Stimulated activated CD8-positive, alpha-beta memory T cell treated with anti-CD3 and anti-CD28 coated beads, Interleukin-2, amount 100 ng/mL, for 48 hours (primary cell): Measurements from ENCODE around the gene BCOR.

Experiments
- DNase-seq, 2 donors: peaks; one replicate each; pipeline ENCODE4 v3.0.0-alpha.2; 2020; ENCODE audit warnings: low read depth in 2 of 2

The BCOR gene

DNA sequence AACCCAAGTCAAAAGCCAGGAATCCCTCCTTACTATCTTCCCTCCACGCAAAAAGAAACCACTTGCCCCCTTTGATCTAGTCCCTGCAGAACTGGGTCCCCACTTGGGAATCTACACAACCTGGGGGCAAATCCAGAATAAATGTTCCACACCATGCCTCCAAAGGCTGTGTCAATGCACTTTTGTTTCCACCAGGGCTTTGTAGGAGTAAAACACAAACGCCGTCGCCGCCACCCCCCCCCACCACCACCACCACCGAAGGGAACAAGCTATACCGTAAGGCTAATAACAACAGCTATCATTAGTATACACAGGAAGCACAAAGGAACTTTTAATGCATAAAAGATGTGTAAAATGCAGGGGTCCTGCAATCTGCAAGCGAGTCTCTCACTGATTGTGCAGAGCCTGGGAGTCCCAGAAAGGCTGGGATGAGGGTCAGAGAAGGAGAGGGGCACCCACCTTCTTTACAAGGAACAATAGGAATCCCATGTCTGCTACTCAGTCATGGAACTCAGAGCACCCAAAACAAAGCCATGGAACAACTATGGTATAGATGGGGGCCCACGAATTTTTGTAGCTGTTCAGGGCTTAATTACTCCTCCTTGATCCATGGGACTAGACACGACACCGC lies 13.2 kb downstream of the BCOR start:
- no peak for DNase-seq

- DNase-seq, result no peak
Measured at GRCh38 chrX:40083979-40084359, 13.8 kb downstream of the BCOR start.

DNA sequence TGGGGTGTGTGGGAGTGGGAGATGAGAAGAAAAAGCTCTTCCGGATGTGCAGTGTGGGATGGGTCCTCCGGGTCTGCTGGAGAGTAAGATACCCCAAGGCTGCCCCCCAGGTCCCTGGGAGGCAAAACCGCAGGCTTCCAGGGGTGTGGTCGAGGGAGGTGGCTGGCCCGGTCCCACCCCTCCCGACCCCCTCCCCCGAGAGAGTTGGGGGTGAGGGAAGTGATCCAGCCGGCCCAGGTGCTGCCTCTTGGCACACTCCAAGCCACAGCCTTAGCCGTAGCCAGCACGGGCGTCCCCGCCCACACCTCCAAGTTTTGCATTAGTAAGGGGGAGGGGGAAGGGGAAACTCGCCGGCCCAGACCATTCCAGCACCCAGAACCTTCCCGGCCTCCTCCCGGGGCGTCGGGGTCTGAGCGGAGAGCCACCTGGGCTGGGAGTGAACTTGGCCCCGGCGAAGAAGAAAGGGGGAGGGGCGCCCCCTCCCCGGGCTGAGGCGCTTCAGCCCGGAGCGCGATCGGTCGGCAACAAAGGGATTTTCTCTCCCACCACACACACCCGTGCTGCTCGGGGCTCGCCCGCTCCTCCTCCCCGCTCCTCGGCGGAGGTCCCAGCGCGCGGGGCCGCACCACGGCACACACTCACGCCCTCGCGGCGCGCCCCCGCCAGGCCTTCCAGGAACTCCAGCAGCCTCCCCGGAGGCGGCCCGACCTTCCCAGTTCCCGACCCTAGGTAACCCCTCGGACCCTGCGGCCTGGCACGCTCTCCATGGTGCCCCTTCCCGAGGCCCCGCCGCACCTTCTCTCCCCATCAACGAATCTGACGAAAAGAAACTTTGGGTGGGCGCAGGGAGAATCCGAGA lies 14.4 kb downstream of the BCOR start:
- no peak for DNase-seq

- no peak for DNase-seq
Measured at GRCh38 chrX:40082447-40083119, 15.2 kb downstream of the BCOR start.

DNA sequence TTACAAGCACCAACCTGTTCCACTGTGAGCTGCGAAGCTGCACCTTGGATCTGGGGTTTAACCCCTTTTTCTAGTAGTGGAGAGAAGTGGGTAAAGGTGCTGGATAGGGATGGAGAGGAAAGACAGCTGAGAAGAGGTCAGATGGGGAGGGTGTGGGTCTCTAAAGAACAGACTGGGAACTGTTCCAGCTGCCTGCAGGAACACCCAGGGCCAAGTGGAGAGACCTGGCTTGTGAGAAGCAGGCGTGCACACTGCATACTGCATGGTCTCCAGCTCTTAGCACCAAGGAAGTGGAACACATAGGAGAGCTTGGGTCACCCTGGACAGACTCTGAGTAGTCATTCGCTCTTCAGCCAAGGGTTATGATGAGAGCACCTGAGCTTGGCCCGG lies 16.1 kb downstream of the BCOR start:
- no peak for DNase-seq

- DNase-seq, result no peak
Measured at GRCh38 chrX:40080894-40081678, 16.7 kb downstream of the BCOR start.

GRCh38 chrX:40079572-40079971 lies 18.2 kb downstream of the BCOR start:
- DNase-seq, result no peak

GRCh38 chrX:40078489-40079227 lies 19.1 kb downstream of the BCOR start:
- no peak for DNase-seq

- no peak for DNase-seq
Measured at GRCh38 chrX:40077906-40078305, 19.9 kb downstream of the BCOR start.

GRCh38 chrX:40076750-40077575 lies 20.8 kb downstream of the BCOR start:
- DNase-seq, result no peak

- no peak for DNase-seq
Measured at GRCh38 chrX:40074959-40075332, 22.8 kb downstream of the BCOR start.

GRCh38 chrX:40074080-40074958 lies 23.4 kb downstream of the BCOR start:
- DNase-seq, result no peak

GRCh38 chrX:40073439-40074054 lies 24.2 kb downstream of the BCOR start:
- no peak for DNase-seq

DNA sequence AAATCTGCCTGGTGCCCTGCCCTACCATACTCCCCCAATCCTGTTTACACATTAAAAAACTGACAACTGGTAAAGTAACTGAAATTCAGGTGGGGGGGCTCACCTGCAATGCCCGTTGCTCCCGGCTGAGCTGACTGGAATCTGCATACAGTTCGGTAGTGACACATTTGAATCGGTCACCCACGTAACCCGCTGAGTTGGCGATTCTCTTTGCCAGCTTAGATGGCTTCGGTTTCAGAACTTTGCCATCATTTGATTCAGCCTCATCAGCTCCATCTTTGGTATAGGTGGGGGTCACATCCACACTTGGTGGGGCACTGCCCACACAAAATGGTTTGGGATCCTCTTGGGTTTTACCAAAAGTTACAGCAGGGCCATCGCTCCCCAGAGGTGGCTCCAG lies 25.5 kb downstream of the BCOR start:
- DNase-seq, result no peak

DNA sequence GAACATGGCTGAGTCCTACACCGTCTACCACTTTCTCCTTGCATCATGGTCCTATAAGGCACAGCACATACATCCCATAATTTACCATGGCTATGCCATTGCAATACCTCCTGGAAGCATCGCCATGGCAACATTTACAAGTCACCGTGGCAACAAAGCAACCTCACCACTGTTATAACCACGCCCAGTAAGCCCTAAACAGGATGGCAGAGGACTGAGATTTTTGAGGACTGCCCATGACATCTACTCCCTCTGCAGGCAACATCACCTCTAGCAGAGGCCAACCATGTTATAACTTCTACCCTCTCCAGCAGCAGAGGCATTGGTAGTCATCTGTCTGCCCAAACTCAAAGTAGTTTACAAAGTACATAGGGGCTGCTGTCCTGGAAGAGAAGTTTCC lies 29.7 kb downstream of the BCOR start:
- no peak for DNase-seq

DNA sequence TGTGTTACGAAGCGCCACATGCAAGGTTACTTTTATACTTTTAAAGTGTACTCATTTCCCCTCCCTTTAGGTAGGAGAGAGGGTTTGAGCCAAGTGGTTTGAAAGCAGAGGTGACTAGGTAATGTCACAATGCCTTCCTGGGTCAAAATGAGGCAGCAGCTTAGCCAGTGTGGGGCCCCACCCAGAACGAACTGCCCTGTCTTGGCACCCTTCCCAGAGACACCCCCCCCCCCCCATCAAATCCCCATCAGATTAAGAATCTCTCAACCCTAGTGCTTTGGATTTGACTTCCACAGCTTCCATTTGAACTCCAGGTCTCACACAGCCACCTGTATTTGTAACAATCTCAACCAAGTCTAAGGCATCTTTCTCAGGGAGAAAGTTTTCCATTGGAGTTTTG lies 31.1 kb downstream of the BCOR start:
- no peak for DNase-seq

DNA sequence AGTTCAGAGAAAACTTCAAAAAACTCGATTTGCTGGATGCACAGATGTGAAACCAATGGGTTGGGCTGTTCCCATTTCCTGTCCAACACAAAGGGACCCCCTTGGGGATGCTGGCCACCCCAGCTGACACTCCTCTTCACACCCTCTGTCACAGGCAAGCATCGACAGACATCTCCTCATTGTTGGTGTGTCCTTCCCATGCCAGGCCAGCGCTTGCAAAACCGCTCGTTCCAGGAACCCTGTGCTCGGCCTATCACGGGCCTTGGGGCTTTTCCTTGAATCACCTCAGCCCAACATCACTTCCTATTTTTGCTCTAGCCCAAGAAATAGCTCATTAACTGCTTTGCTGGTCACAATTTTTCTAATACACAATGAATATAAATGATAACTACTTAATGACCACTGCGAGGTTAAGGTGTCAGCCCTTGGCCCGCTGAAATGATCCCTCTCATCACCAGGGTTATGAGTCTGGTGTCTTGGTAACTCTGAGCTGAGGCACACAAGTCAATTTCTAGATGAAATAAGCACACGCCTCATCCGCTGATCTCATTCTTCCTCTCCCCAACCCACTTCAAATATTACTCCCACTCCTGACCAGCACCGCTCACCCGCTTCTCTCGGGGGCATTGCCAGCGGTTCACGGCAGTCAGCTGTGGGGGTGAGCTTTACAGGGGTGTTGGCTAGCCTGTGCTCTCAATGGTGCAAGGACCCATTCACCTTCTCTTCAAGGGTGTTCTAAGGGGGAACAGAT lies 32.3 kb downstream of the BCOR start:
- no peak for DNase-seq

- no peak for DNase-seq
Measured at GRCh38 chrX:40064055-40064597, 33.6 kb downstream of the BCOR start.
